Fibroblast of skin of left biceps (primary cell): Measurements from ENCODE around the gene GOLM1.
A peak's percentile ranks its signal among the peaks of the same experiment; 100 is the strongest.
"Not testable (repeated sequence)": the region's sequence is repeated elsewhere in the genome, so short reads cannot be mapped to it uniquely, and the experiment has no call there.

Experiments used
- DNase-seq, 2 experiments: peaks; one replicate each; pipeline ENCODE4 v3.0.0-alpha.2; 2013; ENCODE audit warnings: low read depth in 2 of 2

GOLM1 gene

GRCh38 chr9:86091477-86091876 is 7.9 kb downstream of the GOLM1 start:
- DNase-seq: no peak

- DNase-seq: no peak
These were observed 16.5 kb downstream of the GOLM1 start for GRCh38 chr9:86082870-86083269.

GRCh38 chr9:86079865-86080469 is 19.4 kb downstream of the GOLM1 start:
- no peak for DNase-seq

- no peak for DNase-seq
These were observed 19.9 kb downstream of the GOLM1 start for GRCh38 chr9:86079421-86079831.

GRCh38 chr9:86078731-86079130 is 20.6 kb downstream of the GOLM1 start:
- DNase-seq: no peak

GRCh38 chr9:86077276-86077675 is 22.1 kb downstream of the GOLM1 start:
- no peak for DNase-seq

- no peak for DNase-seq
These were observed 23.9 kb downstream of the GOLM1 start for GRCh38 chr9:86075132-86076109.

- DNase-seq: no peak
These were observed 25.5 kb downstream of the GOLM1 start for GRCh38 chr9:86073839-86074238.

GRCh38 chr9:86072394-86072877 is 26.9 kb downstream of the GOLM1 start:
- DNase-seq: peak in 1 of 2 experiments; percentile 17

GRCh38 chr9:86069206-86069869 is 30.0 kb downstream of the GOLM1 start:
- no peak for DNase-seq

- DNase-seq: no peak
These were observed 35.1 kb downstream of the GOLM1 start for GRCh38 chr9:86064220-86064619.

- no peak for DNase-seq
These were observed 36.3 kb downstream of the GOLM1 start for GRCh38 chr9:86062845-86063693.

GRCh38 chr9:86061972-86062739 is 37.2 kb downstream of the GOLM1 start:
- DNase-seq: no peak

- DNase-seq: no peak
These were observed 41.9 kb downstream of the GOLM1 start for GRCh38 chr9:86057491-86057890.

- no peak for DNase-seq
These were observed 44.7 kb downstream of the GOLM1 start for GRCh38 chr9:86054695-86055094.

- DNase-seq: no peak
These were observed 46.5 kb downstream of the GOLM1 start for GRCh38 chr9:86052556-86053468.

- DNase-seq: not testable (repeated sequence)
These were observed 51.2 kb downstream of the GOLM1 start for GRCh38 chr9:86048018-86048742.

GRCh38 chr9:86047361-86047760 is 52.0 kb downstream of the GOLM1 start:
- no peak for DNase-seq

GRCh38 chr9:86046930-86047341 is 52.4 kb downstream of the GOLM1 start:
- DNase-seq: no peak
